ENCODE measurements around the gene MRPL14. TPM values are rescaled to one million over a fixed set of nuclear protein-coding genes. Genes with fewer than 3 reads are reported as not detected.
A peak's percentile ranks its signal among the peaks of the same experiment; 100 is the strongest.
"Not testable (repeated sequence)": the region's sequence is repeated elsewhere in the genome, so short reads cannot be mapped to it uniquely, and the experiment has no call there.

The MRPL14 gene
- total and polyA plus RNA-seq, 4 donors = 34.6 to 118 (median 40.9) TPM

- Histone ChIP-seq H3K27me3 (ENCODE audit: control insufficient read depth in 4 of 4, insufficient read depth in 4 of 4, low read length in 3 of 4) (peaks cover 0 to 2% (median 0%) of the 10 kb centered on the region in 4 donors), H3K4me1 (ENCODE audit: control insufficient read depth in 4 of 4, insufficient read depth in 4 of 4, low read length in 3 of 4) (peaks cover 3 to 23% (median 13%) of the 10 kb centered on the region in 4 donors), H3K36me3 (ENCODE audit: control insufficient read depth in 4 of 4, insufficient read depth in 3 of 4, low read depth in 1 of 4, low read length in 3 of 4) (peaks cover 14 to 53% (median 36%) of the 10 kb centered on the region in 4 donors), H3K4me3 (ENCODE audit: low read depth in 1 of 3, low read length in 3 of 3) (no peak overlapping the region), H3K9ac (ENCODE audit: low read depth in 1 of 2, low read length in 2 of 2) (no peak overlapping the region), H3K27ac (ENCODE audit: low read depth in 1 of 2, low read length in 2 of 2) (no peak overlapping the region), H3K9me3 (ENCODE audit: control insufficient read depth in 4 of 4, low read length in 3 of 4) (no peaks in the 10 kb centered on the region)
- DNase-seq (ENCODE audit: low spot score) = no peak
- TF ChIP-seq TAF1 (conservative IDR thresholded peaks at IDR 0.05) (no peak), EGR1 (IDR thresholded peaks at IDR 0.05; ENCODE audit: low read depth in 2 of 2) (no peak), NR2F2 (IDR thresholded peaks at IDR 0.05) (no peak), JUND (IDR thresholded peaks at IDR 0.05) (no peak), RAD21 (IDR thresholded peaks at IDR 0.05) (no peak), SP1 (IDR thresholded peaks at IDR 0.05) (no peak), MAX (IDR thresholded peaks at IDR 0.05) (no peak), ZBTB33 (IDR thresholded peaks at IDR 0.05) (no peak), FOXA1 (IDR thresholded peaks at IDR 0.05) (no peak), ATF3 (IDR thresholded peaks at IDR 0.05) (no peak)
Observed at GRCh38 chr6:44145839-44146238, 18.6 kb upstream of the MRPL14 start.

- Histone ChIP-seq H3K4me1 (ENCODE audit: control insufficient read depth in 4 of 4, insufficient read depth in 4 of 4, low read length in 3 of 4) (peaks cover 3 to 23% (median 13%) of the 10 kb centered on the region in 4 donors), H3K36me3 (ENCODE audit: control insufficient read depth in 4 of 4, insufficient read depth in 3 of 4, low read depth in 1 of 4, low read length in 3 of 4) (peaks cover 13 to 61% (median 44%) of the 10 kb centered on the region in 4 donors)
- H3K27ac ChIP-seq (ENCODE audit: low read depth in 1 of 2, low read length in 2 of 2); H3K9me3 ChIP-seq (ENCODE audit: control insufficient read depth in 4 of 4, low read length in 3 of 4); H3K9ac ChIP-seq (ENCODE audit: low read depth in 1 of 2, low read length in 2 of 2); H3K4me3 ChIP-seq (ENCODE audit: low read depth in 1 of 3, low read length in 3 of 3); H3K27me3 ChIP-seq (ENCODE audit: control insufficient read depth in 4 of 4, insufficient read depth in 4 of 4, low read length in 3 of 4); DNase-seq (ENCODE audit: low spot score): not testable (repeated sequence)
- WGBS = 30% methylated on average over 3 of the region's 3 CpGs
- peak in 1 of 2 donors; percentile 10 for TF ChIP-seq HNF4A (conservative IDR thresholded peaks at IDR 0.05)
Observed at GRCh38 chr6:44144536-44144935, 17.3 kb upstream of the MRPL14 start.

GRCh38 chr6:44143731-44144130, 16.5 kb upstream of the MRPL14 start:
- TF ChIP-seq FOXA1 (IDR thresholded peaks at IDR 0.05) = no peak
- WGBS = 98% methylated on average over 1 of the region's 1 CpG
- H3K27ac ChIP-seq (ENCODE audit: low read depth in 1 of 2, low read length in 2 of 2) = no peak overlapping the region
- H3K4me3 ChIP-seq (ENCODE audit: low read depth in 1 of 3, low read length in 3 of 3) = no peak overlapping the region
- H3K36me3 ChIP-seq (ENCODE audit: control insufficient read depth in 4 of 4, insufficient read depth in 3 of 4, low read depth in 1 of 4, low read length in 3 of 4) = peaks cover 9 to 60% (median 44%) of the 10 kb centered on the region in 4 donors
- DNase-seq (ENCODE audit: low spot score) = no peak
- no peaks in the 10 kb centered on the region for H3K9me3 ChIP-seq (ENCODE audit: control insufficient read depth in 4 of 4, low read length in 3 of 4)
- no peak overlapping the region for H3K9ac ChIP-seq (ENCODE audit: low read depth in 1 of 2, low read length in 2 of 2)
- peaks cover 0 to 2% (median 0%) of the 10 kb centered on the region in 4 donors for H3K27me3 ChIP-seq (ENCODE audit: control insufficient read depth in 4 of 4, insufficient read depth in 4 of 4, low read length in 3 of 4)
- H3K4me1 ChIP-seq (ENCODE audit: control insufficient read depth in 4 of 4, insufficient read depth in 4 of 4, low read length in 3 of 4) = peaks cover 3 to 23% (median 13%) of the 10 kb centered on the region in 4 donors

- Histone ChIP-seq H3K27ac (ENCODE audit: low read depth in 1 of 2, low read length in 2 of 2) (peak overlapping the region in 1 of 2 donors; percentile 42), H3K27me3 (ENCODE audit: control insufficient read depth in 4 of 4, insufficient read depth in 4 of 4, low read length in 3 of 4) (peaks cover 0 to 2% (median 0%) of the 10 kb centered on the region in 4 donors), H3K4me1 (ENCODE audit: control insufficient read depth in 4 of 4, insufficient read depth in 4 of 4, low read length in 3 of 4) (peaks cover 3 to 23% (median 13%) of the 10 kb centered on the region in 4 donors), H3K36me3 (ENCODE audit: control insufficient read depth in 4 of 4, insufficient read depth in 3 of 4, low read depth in 1 of 4, low read length in 3 of 4) (peaks cover 5 to 51% (median 39%) of the 10 kb centered on the region in 4 donors), H3K9me3 (ENCODE audit: control insufficient read depth in 4 of 4, low read length in 3 of 4) (no peaks in the 10 kb centered on the region), H3K9ac (ENCODE audit: low read depth in 1 of 2, low read length in 2 of 2) (no peak overlapping the region), H3K4me3 (ENCODE audit: low read depth in 1 of 3, low read length in 3 of 3) (no peak overlapping the region)
- DNase-seq (ENCODE audit: low spot score) = no peak
- 46% methylated on average over 1 of the region's 1 CpG for WGBS
- no peak for TF ChIP-seq RAD21 (IDR thresholded peaks at IDR 0.05)
- TF ChIP-seq SP1 (IDR thresholded peaks at IDR 0.05) = no peak
- TF ChIP-seq NR2F2 (IDR thresholded peaks at IDR 0.05) = no peak
- TF ChIP-seq FOXA2 (IDR thresholded peaks at IDR 0.05) = peak; percentile 52
- no peak for TF ChIP-seq CTCF (IDR thresholded peaks at IDR 0.05; ENCODE audit: low read depth, low read length, missing input control)
- no peak for TF ChIP-seq ATF3 (IDR thresholded peaks at IDR 0.05)
- TF ChIP-seq REST (IDR thresholded peaks at IDR 0.05) = no peak
- TF ChIP-seq GABPA (IDR thresholded peaks at IDR 0.05 in 1 of 2, conservative IDR thresholded peaks at IDR 0.05 in 1 of 2) = no peak
- TF ChIP-seq EGR1 (IDR thresholded peaks at IDR 0.05; ENCODE audit: low read depth in 2 of 2) = peak in 1 of 2 donors; percentile 35
Observed at GRCh38 chr6:44142835-44143234, 15.6 kb upstream of the MRPL14 start.

Measured in liver (tissue), 9 donors.